ENCODE data around the gene IL4I1.

The IL4I1 gene

DNA sequence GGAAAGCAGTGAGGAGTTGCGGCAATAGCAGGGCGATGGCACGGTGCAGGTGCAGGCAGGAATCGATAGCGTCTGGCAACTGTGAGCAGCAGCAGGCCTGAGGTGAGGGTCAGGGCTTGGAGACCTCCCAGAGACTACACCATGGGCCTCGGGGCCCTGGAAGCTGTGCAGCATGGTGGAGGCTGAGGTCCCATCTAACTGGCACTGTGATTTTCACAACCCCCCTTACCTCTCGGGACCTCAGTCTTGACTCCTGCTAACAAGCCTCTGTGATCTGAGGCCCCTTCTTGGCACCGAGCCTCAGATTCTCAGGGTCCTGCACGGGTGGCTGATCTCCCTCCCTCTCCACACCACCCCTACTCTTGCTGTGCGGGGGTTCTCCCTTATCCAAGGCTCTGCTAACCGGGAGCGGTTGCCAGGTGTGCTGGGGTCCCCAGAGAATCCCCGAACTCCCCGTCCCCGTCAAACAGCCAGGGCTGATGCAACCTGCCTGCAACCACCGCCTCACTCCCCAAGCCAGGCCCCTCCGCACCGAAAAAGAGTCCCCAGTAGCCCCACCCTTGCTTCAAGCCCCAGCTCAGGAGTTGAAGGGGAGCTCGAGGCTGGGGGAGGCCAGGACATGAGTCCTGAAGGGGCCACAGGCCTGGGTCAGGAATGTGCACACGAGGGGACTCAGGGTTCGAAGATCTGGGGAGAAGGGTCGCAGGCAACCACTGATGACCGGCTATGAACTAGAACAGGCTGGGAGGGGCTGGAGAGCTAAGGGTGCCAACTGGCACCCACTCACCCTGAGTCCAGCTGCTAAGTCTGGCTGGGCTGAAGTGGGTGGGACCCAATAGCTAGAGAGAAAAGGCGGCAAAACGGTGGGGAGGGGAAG, 27.6 kb upstream of the IL4I1 start:
- no peak for DNase-seq (ENCODE audit: low read depth)

DNA sequence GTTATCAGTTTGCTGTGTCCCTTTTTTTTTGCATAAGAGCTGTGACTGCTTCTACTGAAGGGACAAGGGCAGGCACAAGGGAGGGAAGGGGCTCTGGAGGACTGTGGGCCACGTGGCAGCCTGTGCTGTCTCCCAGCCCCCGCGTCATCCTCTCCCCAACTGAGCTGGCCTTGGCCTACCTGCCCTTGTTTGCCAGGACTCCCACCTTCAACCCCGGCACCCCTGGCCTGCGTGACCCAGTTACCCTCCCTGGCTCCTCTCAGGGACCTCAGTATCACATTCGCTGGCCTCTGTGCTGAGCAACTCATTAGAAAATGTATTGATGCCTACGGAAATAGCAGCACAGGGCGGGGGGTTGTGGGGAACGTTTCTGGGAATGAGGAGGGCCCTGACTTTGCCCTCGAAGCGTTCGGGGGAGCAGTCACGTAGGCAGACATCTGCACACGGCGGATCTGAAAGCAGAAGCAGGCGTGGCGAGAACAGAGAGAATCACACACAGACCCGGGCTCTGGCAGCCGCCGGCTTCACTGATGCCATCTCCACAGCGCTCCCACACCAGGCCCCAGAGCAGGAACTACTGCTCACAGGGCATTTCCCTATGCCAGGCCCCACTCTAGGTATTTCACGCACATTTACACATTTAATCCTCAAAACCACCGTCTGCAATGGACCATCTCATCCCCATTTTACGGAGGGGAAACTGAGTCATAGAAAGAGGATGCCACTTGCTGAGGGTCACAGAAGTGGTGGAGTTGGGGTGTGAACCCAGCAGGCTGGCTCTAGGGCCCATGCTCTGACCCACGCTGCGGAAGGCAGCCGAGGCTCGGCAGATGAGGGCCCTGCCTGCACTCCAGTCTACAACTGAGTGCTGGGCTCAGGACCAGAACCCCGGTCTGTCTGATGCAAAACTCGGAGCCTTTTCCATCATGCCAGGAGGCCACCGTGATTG, 26.6 kb upstream of the IL4I1 start:
- DNase-seq (ENCODE audit: low read depth), result no peak

DNA sequence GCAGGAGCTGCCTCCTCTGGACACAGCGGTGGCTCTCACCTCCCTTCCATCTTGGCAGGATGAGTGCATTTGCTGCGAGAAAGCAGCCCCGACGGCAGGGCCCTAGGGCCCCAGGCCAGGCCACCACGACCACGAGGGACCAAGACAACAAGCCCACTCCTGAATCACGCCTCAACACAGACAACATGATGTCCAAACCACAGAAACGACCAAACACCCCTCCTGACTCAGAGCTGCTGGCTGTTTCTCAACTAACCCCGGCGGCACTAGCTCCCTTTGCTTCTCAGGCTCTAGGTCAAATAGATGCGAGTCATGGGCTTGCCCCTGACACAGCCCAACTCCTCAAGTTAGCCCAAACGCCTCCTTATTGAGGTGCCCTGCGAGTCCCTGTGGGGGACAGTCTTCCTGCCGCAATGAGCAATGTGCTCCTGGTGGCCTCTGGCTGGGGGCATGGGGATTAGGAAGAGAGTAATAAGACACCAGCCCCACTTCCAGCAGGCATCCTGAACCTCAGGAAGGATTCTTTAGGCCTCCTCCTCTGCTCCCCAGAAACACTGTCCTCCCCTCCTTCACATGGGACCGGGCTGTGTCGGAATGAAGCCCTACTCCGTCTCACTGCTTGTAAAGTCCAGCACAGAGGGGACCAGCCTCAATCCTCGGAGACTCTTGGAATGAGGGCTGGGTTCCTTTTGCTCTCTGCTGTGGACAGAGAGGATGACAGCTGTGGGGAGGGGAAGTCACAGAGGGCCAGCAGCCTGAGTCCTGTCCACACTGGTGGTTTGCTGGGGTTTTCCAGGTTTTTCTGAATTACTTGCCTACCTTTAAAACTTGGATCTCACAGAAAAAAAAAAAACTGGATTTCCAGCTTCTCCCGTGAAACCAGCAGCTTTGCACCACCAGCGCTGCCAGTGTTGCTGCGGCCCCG, 25.4 kb upstream of the IL4I1 start:
- DNase-seq (ENCODE audit: low read depth), result no peak

DNA sequence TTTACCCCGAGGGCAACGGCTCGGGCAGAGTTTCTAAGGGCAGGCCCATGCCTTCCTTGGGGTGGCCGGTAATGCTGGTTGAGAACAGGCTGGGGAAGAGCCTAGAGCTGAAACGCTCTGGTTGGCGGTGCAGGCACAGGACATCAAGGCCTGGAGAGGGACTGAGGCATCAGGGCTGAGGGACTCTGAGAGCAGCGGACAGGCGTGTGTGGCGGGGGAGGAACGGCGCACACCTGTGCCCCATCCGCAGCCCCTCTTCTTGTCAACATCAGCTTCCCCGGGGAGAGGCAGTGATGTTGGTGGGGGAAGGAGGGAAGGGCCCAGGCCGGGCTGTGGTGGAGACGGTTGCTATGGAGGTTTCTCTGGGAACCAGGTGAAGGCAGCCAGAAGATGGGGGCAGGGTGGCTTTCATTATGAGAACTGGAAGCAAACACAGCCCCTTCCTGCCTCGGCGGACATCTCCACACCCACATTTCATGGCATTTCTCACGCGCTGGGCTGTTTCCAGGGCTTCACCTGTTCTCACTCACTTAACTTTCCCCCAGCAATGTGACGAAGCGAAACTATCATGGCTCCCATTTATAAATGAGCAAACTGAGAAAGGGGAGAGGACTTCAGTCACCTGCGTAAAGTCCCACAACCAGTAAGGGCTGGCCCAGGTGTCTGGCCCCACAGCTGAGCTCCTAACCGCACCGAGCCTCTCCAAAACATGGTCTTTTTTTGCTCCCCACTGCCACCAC, 24.1 kb upstream of the IL4I1 start:
- no peak for DNase-seq (ENCODE audit: low read depth)

DNA sequence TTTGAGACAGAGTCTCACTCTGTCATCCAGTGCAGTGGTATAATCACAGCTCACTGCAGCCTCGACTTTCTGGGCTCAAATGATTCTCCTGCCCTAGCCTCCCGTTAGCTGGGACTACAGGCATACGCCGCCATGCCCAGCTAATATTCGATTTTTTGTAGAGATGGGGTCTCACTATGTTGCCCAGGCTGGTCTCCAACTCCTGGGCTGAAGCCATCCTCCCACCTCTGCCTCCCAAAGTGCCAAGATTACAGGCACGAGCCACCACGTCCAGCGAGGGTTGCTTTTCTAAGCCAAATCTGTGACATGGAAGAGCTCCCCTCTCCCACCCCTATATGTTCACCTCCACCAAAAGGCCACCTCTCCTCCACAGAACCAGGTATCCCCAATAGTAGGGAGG, 21.4 kb upstream of the IL4I1 start:
- no peak for DNase-seq (ENCODE audit: low read depth)

DNA sequence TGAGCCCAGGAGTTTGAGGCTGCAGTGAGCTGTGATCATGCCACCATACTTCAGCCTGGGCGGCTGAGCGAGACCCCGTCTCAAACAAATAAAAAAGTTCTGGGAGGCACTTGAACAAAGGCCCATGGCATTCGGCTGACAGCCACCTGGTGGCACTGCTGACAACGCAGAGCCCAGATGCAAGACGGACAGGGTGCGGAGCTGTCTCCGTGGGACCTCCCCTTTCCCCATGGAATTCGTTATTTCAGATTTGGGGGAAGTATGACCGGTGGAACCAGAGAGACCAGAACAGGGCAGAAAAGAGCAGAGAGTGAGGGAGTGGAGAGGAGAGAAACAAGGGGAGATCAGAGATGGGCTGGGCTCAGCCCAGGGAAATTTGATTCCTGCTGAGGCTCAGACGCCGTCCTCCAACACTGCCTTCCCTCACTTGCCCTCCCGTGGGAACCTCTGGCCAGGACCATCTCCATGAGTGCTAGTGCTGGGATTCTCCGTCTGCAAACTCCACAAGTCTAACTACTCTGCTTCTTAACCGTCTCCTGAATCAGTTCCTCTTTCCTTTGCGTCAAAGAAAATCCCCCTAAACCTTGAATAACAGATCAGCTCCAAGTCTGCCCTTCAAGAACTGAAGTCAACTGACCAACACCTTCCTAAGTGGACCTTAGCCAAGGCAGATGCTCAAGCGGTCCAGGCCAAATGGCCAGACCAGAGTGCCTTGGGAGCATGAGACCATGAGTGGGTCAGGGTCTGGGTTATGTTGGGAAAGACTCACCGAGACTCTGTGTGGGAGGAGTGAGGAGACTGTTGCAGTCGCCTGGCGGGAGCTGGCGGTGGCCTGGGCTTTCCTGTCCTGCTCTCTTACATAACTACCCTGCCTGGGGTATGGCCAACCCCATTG, 20.4 kb upstream of the IL4I1 start:
- DNase-seq (ENCODE audit: low read depth), result no peak

DNA sequence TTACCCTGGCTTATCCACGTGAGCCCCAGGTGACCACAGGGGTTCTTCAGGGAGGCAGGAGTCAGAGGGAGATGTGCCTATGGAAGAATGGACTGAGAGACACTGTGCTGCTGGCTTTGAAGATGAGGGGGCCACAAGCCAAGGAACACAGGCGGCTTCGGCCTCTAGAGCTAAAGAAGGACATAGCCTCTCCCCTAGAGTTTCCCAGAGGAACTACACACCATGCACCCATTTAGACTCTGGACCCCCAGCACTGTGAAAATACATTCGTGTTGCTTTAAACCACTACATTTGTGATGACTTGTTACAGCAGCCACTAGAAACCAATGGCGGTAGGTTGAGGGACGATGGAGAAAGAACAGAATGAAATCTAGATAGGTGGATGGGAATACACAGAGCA, 18.6 kb upstream of the IL4I1 start:
- DNase-seq (ENCODE audit: low read depth), result no peak

DNA sequence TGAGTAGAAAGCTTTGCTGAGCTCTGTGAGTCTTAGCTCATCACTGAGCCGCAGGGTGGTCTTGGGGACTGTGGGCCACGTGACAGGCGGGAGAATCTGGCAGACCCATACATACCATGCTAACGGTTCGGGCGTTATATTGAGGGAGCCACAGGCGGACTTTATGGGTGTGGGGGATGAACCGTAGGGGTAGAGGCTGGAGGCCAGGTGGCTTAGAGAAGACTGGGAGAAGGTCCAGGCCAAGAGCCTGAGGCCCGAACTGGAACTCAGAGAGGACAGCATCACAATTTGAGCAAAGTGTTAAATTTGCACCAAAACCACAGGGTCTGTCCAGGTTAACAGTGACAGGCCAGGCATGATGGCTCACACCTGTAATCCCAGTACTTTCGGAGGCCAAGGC, 17.0 kb upstream of the IL4I1 start:
- no peak for DNase-seq (ENCODE audit: low read depth)

DNA sequence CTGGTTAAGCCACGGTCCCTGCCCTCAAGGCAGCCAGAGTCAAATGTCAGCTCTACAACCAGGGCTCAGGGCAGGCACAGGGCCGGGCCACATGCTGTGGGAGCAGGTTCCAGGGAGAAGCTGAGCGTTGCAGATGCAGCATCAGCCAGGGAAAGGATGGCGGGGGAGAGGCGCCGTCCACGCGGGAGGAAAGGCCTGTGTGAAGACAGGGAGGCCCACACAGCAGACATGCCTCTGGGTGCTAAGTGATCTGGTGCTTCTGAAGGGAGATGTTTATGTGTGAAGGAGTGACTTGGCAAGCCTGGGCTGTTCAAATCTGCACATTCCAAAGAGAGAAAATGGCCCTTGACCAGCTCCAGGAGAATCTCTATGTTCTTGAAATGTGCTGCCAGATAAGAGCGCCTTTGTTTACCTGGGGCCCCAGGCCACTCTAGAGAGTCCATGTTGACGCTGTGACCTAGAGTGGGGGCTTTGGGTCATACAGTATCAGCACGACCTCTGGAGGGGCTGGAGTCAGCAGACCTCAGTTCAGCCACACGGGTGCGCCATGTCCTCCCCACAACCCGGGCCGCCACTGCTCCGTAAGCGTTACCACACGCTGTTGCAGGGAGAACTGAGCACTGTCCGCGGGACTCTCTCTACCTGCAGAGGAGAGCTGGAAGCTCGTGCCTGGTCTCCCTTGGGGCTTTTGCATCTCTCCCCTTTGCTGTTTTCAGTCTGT, 16.4 kb upstream of the IL4I1 start:
- no peak for DNase-seq (ENCODE audit: low read depth)

DNA sequence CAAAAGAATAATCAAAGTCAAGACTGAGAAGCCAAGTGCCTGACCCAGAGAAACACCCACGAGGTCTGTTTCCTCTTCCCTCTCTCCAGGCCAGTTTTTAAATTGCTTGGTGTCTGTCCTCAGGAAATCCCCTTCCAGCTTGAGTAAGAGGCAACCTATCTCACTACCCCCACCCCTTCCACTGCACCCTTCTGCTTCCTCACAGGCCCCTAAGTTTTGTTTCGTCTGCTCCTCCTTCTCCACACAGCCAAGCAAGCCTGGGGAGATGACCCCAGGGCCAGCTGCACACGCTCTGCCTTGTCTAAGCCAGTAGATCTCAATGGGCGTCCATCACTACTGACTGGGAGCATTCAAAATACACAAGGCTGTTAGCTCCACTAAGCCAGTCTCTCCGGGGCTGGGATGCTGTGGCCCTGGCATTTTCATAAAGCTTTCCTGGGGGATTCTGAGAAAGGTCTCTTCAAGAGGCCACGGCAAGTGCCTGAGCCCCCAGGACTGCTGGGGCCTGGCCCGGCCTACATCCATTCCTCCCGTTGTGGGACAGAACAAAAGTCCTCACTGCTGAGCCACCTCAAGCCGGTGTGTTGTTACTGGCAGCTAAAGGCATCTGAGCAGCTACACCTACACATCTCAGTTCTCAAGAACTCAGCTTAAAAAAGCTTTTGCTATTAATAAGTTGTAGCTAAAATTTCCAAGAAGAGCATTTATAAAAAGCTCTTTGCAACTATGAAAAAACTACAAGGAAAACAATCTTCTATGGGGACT, 14.9 kb upstream of the IL4I1 start:
- peak; percentile 25 for DNase-seq (ENCODE audit: low read depth)

DNA sequence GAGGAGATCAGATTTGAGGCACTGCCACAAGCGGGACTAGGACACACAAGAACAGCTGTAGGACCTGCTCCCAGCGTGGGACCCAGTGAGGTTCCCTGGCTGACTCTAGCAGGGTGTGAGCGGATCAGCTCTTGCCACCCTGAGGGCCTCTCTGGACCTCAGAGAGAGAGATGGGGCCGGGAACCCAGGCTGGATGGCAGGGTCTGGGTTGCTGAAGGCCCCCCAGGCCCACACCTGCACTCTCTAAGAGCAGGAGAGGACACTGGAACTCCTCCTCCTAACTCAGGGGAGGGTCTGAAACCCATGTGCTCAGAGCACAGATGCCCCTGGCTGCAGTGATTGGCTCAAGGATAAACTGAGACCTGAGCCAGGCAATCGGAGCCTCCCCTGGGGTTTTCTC, 13.5 kb upstream of the IL4I1 start:
- no peak for DNase-seq (ENCODE audit: low read depth)

DNA sequence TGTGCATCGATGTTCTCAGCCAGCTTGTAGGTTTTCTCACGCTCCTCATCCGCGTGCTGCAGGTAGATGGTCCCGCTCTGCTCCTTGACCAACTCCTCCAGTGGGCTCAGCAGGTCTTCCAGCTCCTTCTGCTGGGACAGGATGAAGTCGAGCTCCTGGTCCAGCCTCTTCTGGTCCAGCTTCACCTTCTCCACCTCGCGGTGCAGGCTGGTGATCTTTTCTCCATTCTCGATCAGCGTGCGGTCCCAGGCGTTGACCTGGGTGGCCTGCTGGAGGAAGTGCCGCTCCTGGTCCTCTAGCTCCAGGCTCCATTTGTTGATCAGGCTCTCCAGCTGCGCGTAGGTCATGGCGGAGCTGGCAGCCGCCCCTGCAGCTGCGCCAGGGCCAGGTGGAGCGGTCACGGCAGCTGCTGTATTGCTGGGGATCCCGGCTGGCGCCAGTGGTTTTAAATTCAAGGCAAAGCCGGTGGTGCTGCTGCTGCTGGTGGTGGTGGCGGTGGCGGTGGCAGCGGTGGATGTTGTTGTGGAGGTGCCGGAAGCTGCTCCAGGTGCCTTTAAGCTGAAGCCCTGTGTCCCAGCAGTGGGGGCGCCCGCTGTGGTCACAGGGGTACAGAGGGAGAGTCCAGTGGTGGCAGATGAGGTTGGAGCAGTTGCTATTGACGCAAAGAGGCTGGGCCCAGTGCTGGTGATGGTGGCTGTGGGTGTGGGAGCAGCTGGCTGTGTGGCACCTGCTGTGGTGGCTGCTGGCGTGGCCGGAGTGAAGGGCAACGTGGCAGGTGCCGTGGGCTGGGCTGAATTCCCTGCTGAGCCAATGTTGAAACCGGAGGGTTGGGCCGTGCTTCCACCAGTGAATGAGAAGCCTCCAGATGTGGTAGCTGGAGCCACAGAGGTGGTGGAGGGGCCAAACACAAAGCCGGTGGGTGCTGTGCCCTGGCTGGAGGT, 12.1 kb upstream of the IL4I1 start:
- no peak for DNase-seq (ENCODE audit: low read depth)

DNA sequence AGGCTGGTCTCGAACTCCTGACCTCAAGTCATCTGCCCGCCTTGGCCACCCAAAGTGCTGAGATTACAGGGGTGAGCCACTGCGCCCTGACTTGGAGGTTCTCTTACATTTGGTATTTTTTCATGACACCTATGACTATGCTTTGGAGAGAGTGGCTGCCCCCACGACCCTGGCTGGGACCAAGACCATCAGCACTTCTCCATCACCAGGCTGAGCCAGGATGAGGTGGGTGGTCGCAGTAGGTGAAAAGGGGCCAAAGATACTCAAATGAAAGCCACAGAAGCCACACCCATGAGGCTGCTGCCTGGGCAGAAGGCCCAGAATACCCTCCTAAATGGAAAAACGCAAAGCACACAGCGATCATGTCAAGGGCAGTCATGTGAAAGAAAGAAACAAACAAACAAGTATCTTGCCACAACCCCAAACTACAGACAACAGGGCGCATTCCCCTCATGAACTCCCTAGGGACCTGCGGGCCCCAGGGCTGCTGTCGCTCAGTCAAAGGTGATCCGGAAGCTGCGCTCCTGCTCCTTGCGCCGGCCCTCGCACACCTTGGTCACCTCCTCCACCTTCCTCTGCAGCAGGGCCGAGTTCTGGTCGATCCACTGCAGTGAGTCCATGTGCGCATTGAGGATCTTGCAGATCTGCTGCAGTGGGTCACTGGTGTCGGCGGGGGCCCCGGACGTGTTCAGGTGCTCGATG, 11.2 kb upstream of the IL4I1 start:
- DNase-seq (ENCODE audit: low read depth), result no peak

DNA sequence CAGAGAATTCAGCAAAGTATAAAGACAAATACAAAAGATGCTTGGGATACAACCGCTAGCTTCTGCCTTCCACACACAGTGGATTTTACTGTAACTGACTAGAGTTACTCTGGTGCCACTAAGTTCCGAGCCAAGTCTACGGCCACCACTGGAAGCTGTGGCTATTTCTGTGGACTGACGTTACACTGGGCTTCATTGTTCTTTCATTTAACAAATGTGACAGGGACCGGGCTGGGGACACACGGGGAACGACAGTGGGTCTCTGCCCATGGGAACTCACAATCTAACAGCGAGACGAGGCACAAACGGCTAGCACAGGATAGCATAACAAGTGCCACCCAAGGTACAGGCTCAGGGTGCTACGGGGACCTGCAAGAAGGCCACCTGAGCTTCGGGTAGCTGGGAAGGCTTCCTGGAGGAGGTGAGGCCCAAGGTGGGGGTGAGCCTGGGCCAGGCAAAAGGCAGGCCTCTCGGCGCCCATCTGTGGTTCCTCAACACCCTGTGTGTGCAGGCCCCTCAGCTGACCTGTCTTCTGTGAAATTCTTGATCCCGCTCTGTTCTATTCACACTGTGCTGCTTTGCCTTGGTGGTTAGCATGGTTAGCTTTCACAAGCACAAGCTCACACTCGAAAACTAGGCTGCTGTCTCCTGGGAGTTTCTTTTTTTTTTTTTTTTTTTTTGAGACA, 10.3 kb upstream of the IL4I1 start:
- DNase-seq (ENCODE audit: low read depth), result no peak

DNA sequence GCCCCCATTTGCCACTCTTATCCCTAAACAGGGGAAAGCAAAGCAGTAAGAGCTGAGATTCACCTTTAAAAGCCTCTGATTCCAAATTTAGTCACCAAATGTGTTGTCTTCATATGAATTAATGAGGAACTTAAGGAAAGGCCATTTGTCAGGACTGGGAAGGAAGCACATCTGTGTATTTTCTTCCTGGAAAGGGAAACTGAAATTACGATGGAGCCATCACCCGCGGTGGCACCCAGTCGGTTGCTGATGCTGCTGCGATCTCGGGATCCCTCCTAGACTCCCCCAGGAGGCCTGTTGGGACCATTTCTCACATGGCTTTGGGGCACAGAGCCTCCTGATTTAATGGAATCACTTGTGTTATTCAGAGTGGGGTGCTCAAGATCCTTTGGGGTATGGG, 7.4 kb upstream of the IL4I1 start:
- DNase-seq (ENCODE audit: low read depth), result no peak

DNA sequence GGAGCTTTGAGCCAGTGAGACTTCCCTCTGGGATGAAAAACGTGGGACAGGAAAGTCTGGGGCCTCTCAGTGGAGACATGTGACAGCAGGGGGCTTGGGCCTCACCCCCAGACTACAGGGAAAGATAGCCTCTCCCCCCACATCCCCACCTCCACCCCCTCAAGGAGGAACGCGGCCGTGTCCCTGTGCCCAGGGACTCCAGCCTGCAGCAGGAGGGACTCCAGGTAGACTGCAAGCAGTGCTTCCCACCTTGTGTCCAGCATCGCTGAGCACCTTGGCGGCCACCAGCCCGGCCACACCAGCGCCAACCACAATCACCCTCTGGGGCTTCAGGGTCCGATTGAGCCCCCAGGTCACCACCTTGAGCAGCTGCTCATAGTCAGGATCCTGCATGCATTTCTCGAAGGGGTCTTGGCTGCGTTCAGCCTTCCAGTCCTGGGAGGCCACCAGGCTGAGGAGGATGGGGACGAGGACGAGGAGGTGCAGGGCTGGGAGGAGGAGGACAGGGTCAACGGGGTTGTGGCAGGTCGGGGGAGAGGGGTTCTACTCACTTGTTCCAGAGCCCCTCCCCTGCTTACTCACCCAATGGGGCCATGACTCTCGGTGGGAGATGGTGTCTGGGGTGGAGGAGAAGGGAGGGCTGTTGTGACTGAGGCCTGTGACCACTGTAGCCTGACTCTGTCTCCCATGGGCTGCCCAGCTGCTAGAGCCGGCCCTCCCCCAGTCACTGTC, 955 bp downstream of the IL4I1 start:
- DNase-seq (ENCODE audit: low read depth), result no peak

Measured in activated T-cell treated with anti-CD3 and anti-CD28 coated beads for 24 hours (primary cell).